HepG2 (cell line): ENCODE measurements around the gene ZNRD2. TPM values are rescaled to one million over a fixed set of nuclear protein-coding genes. Genes with fewer than 3 reads are reported as not detected.

Experiments
- ATAC-seq: fragments of 200-7000 bp; cut with Tn5 transposase; 3 replicates; pipeline ENCODE4 v1.9.1; 2020; ENCODE audit warnings: mild to moderate bottlenecking, moderate library complexity
- BruUV-seq: library from RNA; stranded (reverse); fragments of 400-500 nt; replicated peaks from 2 replicates; lab custom pipeline; 2021; lab: Mats Ljungman, UMichigan
- CTCF ChIA-PET: fragments of 300-600 bp; formaldehyde crosslinking; extraction: SDS; loops from one replicate; lab custom pipeline; 2021; ENCODE audit warnings: low total read pairs, inconsistent platforms, low intra/inter-chr PET ratio; lab: Yijun Ruan, JAX
- POLR2A ChIA-PET: fragments of 350-600 bp; sonication (Branson Sonifier 250); formaldehyde crosslinking; loops from one replicate; lab custom pipeline; 2020; ENCODE audit warnings: antibody characterized with exemption, inconsistent platforms; lab: Yijun Ruan, JAX
- DNase-seq: peaks from one replicate; pipeline ENCODE4 v3.0.0-alpha.2; 2015; ENCODE audit warnings: low spot score
- FAIRE-seq: peaks from 3 replicates; lab custom pipeline; 2011; peaks lifted over from hg19 to GRCh38; lab: Jason Lieb, UNC
- H2AFZ ChIP-seq: one replicate; pipeline ENCODE4 v1.6.1; 2011; ENCODE audit warnings: low read length, inconsistent platforms
- H3K27ac ChIP-seq: fragments of 300-600 bp; 3 replicates; pipeline ENCODE4 v1.8.0; 2011; ENCODE audit warnings: mixed run types, mild to moderate bottlenecking, mixed read lengths, low read length, inconsistent platforms; ENCODE audit not compliant: insufficient read depth; ENCODE audit errors: extremely low read length
- H3K27me3 ChIP-seq, 2 experiments: fragments of 200-600 bp in 1 of 2; 2 replicates in 1 of 2; 3 replicates in 1 of 2; pipeline versions ENCODE4 v1.6.0 to v1.8.0; 2011; ENCODE audit warnings: low read length in 2 of 2, mild to moderate bottlenecking in 2 of 2, moderate library complexity in 2 of 2, inconsistent platforms in 1 of 2; ENCODE audit not compliant: insufficient read depth in 2 of 2, control insufficient read depth in 1 of 2
- H3K36me3 ChIP-seq, 2 experiments: fragments of 200-600 bp in 1 of 2; replicated peaks in 1 of 2; 2 replicates in 1 of 2; 3 replicates in 1 of 2; pipeline versions ENCODE4 v1.5.1 to v1.8.0; 2011; ENCODE audit warnings: low read length in 2 of 2, inconsistent platforms in 1 of 2; ENCODE audit not compliant: insufficient read depth in 2 of 2, control insufficient read depth in 1 of 2
- H3K4me1 ChIP-seq: 2 replicates; pipeline ENCODE4 v1.5.1; 2012; ENCODE audit warnings: low read length, inconsistent platforms; ENCODE audit not compliant: insufficient read depth
- H3K4me2 ChIP-seq: 2 replicates; pipeline ENCODE4 v1.6.0; 2011; ENCODE audit warnings: low read depth, low read length, inconsistent platforms
- H3K4me3 ChIP-seq, 3 experiments: fragments of 200-600 bp in 1 of 3; sonication (generic), shearing (Covaris generic) in 1 of 3; replicated peaks in 1 of 3; 2 replicates each; pipeline ENCODE4 v1.5.1; 2011 to 2016; ENCODE audit warnings: low read length in 3 of 3, inconsistent platforms in 2 of 3, low read depth in 2 of 3, mild to moderate bottlenecking in 2 of 3, control low read depth in 1 of 3, mixed read lengths in 1 of 3; ENCODE audit not compliant: insufficient read depth in 1 of 3
- H3K79me2 ChIP-seq: one replicate; pipeline ENCODE4 v1.6.1; 2011; ENCODE audit warnings: low read length, inconsistent platforms; ENCODE audit not compliant: insufficient read depth
- H3K9ac ChIP-seq: 2 replicates; pipeline ENCODE4 v1.6.0; 2011; ENCODE audit warnings: mild to moderate bottlenecking, low read depth, low read length, inconsistent platforms; ENCODE audit not compliant: insufficient read depth
- H3K9me3 ChIP-seq: 2 replicates; pipeline ENCODE4 v1.5.1; 2012; ENCODE audit warnings: mild to moderate bottlenecking, low read length
- H4K20me1 ChIP-seq: 2 replicates; pipeline ENCODE4 v1.6.0; 2011; ENCODE audit warnings: inconsistent platforms, mild to moderate bottlenecking, low read length, moderate library complexity; ENCODE audit not compliant: insufficient read depth
- KDM2A ChIP-seq: sonication (generic); formaldehyde crosslinking; IDR thresholded peaks from 2 replicates; pipeline ENCODE4 v1.4.0; 2020; ENCODE audit warnings: low read depth, missing genetic modification reagents, borderline replicate concordance
- TOE1 ChIP-seq: sonication (generic); formaldehyde crosslinking; IDR thresholded peaks from 2 replicates; pipeline ENCODE4 v1.4.0; 2020; ENCODE audit warnings: mild to moderate bottlenecking, missing genetic modification reagents
- ZFP1 ChIP-seq: IDR thresholded peaks from 2 replicates; pipeline ENCODE4 v1.6.1; 2016
- ZNF264 ChIP-seq: sonication (generic); formaldehyde crosslinking; IDR thresholded peaks from 2 replicates; pipeline ENCODE4 v1.4.0; 2020; ENCODE audit warnings: missing genetic modification reagents
- ZNF558 ChIP-seq: sonication (generic); formaldehyde crosslinking; IDR thresholded peaks from 2 replicates; pipeline ENCODE4 v1.9.0; 2022; ENCODE audit warnings: mild to moderate bottlenecking, missing genetic modification reagents, borderline replicate concordance
- WGBS: methylation state at CpG from one replicate; pipeline ENCODE4 v1.1.6; 2017; ENCODE audit warnings: low lambda C conversion rate; 5-methylcytosine and 5-hydroxymethylcytosine counted together
- in situ Hi-C: cut with HindIII; loops from 2 replicates; pipeline ENCODE4 v1.10.0; 2017; ENCODE audit warnings: low pct_unique_long_range_greater_than_20kb; ENCODE audit not compliant: extremely low pct_ligation_motif_present
- intact Hi-C: fragments of 100-400 bp; cut with micrococcal nuclease; formaldehyde crosslinking; loops from one replicate; pipeline ENCODE4 v1.10.0; 2022; ENCODE audit not compliant: unreplicated experiment
- polyA plus RNA-seq, 8 experiments: library from polyadenylated mRNA; depleted of rRNA in 3 of 8; stranded (reverse) in 7 of 8; unstranded in 1 of 8; fragments of >200 nt; fragmentation: Illumina TruSeq in 4 of 8; extraction: Trizol in 4 of 8; gene quantifications; 2 replicates each; pipeline versions ENCODE4 v1.2.1 to v1.2.3, GENCODE V29; 2011 to 2016; ENCODE audit warnings: low read depth in 4 of 8, missing spikeins in 1 of 8, mixed read lengths in 1 of 8; ENCODE audit not compliant: insufficient read depth in 1 of 8
- total RNA-seq, 5 experiments: library from RNA; depleted of rRNA; stranded (reverse); fragments of >200 nt; fragmentation: Illumina TruSeq; extraction: Trizol; gene quantifications; 2 replicates each; pipeline ENCODE4 v1.2.3, GENCODE V29; 2016; ENCODE audit warnings: low read depth in 1 of 5
- TF ChIP-seq, protein P1 (sequence below): sonication (generic); formaldehyde crosslinking; IDR thresholded peaks from 2 replicates; pipeline ENCODE4 v1.4.0; 2020; ENCODE audit warnings: missing genetic modification reagents, borderline replicate concordance
- TF ChIP-seq, protein P2 (sequence below): sonication (generic); formaldehyde crosslinking; IDR thresholded peaks from 2 replicates; pipeline ENCODE4 v1.4.0; 2020; ENCODE audit warnings: mild to moderate bottlenecking, missing genetic modification reagents

ZNRD2 gene
- total and polyA plus RNA-seq, 2 of the 13 experiments (the other 11 are each of a cell fraction or from before 2014, with no cell fraction given) = 29.2 to 34.0 TPM

DNA sequence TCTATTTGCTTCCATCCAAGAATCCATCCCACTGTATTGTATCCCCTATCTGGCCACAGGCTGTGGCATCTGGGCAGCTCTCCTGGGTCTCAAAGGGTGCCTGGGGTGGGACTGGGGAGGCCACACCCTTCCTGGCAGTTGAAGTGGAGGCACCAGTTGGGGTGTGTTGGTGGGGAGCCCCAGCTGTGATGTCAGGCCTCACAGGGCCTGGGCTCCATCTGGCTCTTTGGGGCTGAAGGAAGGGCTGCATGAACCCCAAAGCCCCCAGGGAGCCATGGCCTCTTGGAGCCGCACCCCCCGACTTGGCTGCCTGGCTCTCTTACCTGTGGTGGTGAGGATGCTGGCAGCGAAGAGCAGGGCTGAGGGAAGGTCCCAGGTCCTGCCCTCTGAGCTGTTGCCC lies 24.9 kb downstream of the ZNRD2 start:
- TF ChIP-seq ZFP1 (CRISPR knock-in tag) (no peak), TOE1 (CRISPR knock-in tag) (no peak), ZNF264 (CRISPR knock-in tag) (no peak), ZNF558 (CRISPR knock-in tag) (no peak), KDM2A (peak; percentile 9; the same call in 1 of the 2 replicates)
- TF ChIP-seq, protein P1, sequence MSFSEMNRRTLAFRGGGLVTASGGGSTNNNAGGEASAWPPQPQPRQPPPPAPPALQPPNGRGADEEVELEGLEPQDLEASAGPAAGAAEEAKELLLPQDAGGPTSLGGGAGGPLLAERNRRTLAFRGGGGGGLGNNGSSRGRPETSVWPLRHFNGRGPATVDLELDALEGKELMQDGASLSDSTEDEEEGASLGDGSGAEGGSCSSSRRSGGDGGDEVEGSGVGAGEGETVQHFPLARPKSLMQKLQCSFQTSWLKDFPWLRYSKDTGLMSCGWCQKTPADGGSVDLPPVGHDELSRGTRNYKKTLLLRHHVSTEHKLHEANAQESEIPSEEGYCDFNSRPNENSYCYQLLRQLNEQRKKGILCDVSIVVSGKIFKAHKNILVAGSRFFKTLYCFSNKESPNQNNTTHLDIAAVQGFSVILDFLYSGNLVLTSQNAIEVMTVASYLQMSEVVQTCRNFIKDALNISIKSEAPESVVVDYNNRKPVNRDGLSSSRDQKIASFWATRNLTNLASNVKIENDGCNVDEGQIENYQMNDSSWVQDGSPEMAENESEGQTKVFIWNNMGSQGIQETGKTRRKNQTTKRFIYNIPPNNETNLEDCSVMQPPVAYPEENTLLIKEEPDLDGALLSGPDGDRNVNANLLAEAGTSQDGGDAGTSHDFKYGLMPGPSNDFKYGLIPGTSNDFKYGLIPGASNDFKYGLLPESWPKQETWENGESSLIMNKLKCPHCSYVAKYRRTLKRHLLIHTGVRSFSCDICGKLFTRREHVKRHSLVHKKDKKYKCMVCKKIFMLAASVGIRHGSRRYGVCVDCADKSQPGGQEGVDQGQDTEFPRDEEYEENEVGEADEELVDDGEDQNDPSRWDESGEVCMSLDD = no peak
- TF ChIP-seq, protein P2, sequence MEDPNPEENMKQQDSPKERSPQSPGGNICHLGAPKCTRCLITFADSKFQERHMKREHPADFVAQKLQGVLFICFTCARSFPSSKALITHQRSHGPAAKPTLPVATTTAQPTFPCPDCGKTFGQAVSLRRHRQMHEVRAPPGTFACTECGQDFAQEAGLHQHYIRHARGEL (CRISPR knock-in tag) = no peak
- TF ChIP-seq, all 625 proteins: peak for 1
- WGBS = 94% methylated on average over 3 of the region's 3 CpGs
- no TSS peak for BruUV-seq
- no peaks in the 10 kb centered on the region for H3K9me3 ChIP-seq
- peak; percentile 8 for ATAC-seq
- H3K9ac ChIP-seq = no peak overlapping the region
- H3K4me3 ChIP-seq = no peak overlapping the region
- H3K36me3 ChIP-seq = peaks cover 14 to 18% of the 10 kb centered on the region in 2 experiments; a peak in 4 of 5 replicates
- no peak for FAIRE-seq
- H3K4me1 ChIP-seq = no peaks in the 10 kb centered on the region
- in situ Hi-C loops = no loop called here
- no peaks in the 10 kb centered on the region for H3K79me2 ChIP-seq
- no peaks in the 10 kb centered on the region for H3K27me3 ChIP-seq
- H2AFZ ChIP-seq = no peak overlapping the region
- POLR2A ChIA-PET = interaction anchor here (1.3 to 1.7 kb wide), 4 partner anchors 9 to 17 kb away, joined by 4 to 7 read pairs (median 4); no protein-coding TSS in a partner anchor
- CTCF ChIA-PET = no interaction called here
- H4K20me1 ChIP-seq = 0 out of 2 replicates have a peak, but pooled peaks cover 3% of the 10 kb centered on the region
- intact Hi-C loops = no loop called here
- DNase-seq = no peak
- H3K4me2 ChIP-seq = no peak overlapping the region
- H3K27ac ChIP-seq = no peak overlapping the region
